KOPT-K1 (cell line): ENCODE data around the gene MICAL3.
"Not testable (repeated sequence)": the region's sequence is repeated elsewhere in the genome, so short reads cannot be mapped to it uniquely, and the experiment has no call there.

Experiments used
- H3K27ac ChIP-seq: fragments of 200-600 bp; sonication (generic); 2 replicates; pipeline ENCODE4 v1.5.1; 2016; ENCODE audit warnings: antibody characterized with exemption, mild to moderate bottlenecking, low read depth, low read length; ENCODE audit not compliant: poor library complexity, severe bottlenecking
- H3K36me3 ChIP-seq: fragments of 200-600 bp; sonication (generic); 2 replicates; pipeline ENCODE4 v1.5.1; 2017; ENCODE audit warnings: antibody characterized with exemption, mild to moderate bottlenecking, low read length, moderate library complexity; ENCODE audit not compliant: insufficient read depth
- H3K9me3 ChIP-seq: fragments of 200-600 bp; sonication (generic); 2 replicates; pipeline ENCODE4 v1.5.1; 2017; ENCODE audit warnings: antibody characterized with exemption, low read length, mild to moderate bottlenecking; ENCODE audit not compliant: insufficient read depth, poor library complexity, severe bottlenecking

MICAL3 gene

GRCh38 chr22:18000441-18001039, 23.8 kb downstream of the MICAL3 start:
- H3K36me3 ChIP-seq: no peaks in the 10 kb centered on the region
- no peak overlapping the region for H3K27ac ChIP-seq
- no peaks in the 10 kb centered on the region for H3K9me3 ChIP-seq

DNA sequence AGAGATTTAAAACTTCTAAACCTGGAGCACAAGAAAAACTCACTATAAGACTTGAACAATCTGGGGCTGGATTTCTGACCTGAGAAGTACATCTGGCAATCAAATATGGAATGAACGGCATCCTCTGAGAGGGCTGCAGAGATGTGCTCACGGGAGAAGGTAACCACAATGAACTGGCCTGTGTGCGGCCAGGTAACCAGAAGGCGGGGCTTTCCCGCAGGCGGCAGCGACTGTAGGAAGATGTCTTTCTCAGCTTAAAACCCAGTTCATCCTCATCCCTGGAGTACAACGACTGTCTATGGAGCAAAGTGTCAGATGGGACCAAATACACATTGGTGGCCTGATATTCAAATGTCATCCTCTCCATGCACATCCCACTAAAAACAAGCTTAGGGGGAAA, 24.5 kb downstream of the MICAL3 start:
- no peaks in the 10 kb centered on the region for H3K9me3 ChIP-seq
- H3K36me3 ChIP-seq: no peaks in the 10 kb centered on the region
- no peak overlapping the region for H3K27ac ChIP-seq

DNA sequence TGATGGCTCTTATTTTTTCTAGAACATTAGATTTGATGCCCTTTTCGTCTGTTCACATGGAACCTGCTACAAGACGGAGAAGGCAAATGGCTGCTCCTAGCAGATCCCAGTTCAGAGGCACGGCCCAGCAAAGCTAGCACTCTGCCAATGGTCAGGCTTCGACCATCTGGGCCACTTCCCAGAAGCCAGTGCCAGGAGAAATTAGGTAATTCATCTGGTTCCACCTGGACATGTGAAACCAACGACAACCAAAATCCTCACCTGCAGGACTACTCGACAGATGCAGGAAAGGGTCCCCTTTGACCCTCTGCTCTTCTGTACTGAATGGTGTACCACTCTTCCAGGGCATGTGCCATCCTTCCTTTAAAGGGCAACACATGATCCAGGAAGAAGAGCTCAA, 25.4 kb downstream of the MICAL3 start:
- no peaks in the 10 kb centered on the region for H3K9me3 ChIP-seq
- no peak overlapping the region for H3K27ac ChIP-seq
- no peaks in the 10 kb centered on the region for H3K36me3 ChIP-seq

DNA sequence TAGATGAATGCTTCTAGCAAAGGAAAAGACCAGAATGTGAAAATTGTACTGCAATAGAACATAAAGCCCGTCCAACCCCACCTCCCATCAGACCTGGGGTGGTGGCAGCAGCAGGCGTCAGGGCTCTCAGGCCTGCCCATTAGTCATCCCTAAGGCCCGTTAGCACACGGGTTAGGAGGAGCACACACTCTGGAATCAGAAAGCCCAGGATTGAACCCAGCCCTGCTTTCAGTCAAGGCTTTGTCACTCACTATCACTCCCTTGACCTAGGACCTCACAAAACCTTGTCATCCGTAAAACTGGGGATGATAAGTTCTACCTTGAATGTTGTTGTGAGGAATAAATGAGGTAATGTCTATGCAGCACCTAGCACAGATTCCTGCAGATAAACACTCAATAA, 26.9 kb downstream of the MICAL3 start:
- Histone ChIP-seq H3K36me3 (no peaks in the 10 kb centered on the region), H3K27ac (no peak overlapping the region), H3K9me3 (no peaks in the 10 kb centered on the region)

GRCh38 chr22:17995256-17995655, 29.1 kb downstream of the MICAL3 start:
- H3K9me3 ChIP-seq, H3K27ac ChIP-seq, H3K36me3 ChIP-seq: not testable (repeated sequence)

- no peaks in the 10 kb centered on the region for H3K36me3 ChIP-seq
- no peak overlapping the region for H3K27ac ChIP-seq
- H3K9me3 ChIP-seq: no peaks in the 10 kb centered on the region
Observed at GRCh38 chr22:17994424-17995108, 29.8 kb downstream of the MICAL3 start.

- H3K9me3 ChIP-seq, H3K36me3 ChIP-seq, H3K27ac ChIP-seq: not testable (repeated sequence)
Observed at GRCh38 chr22:17992976-17993375, 31.4 kb downstream of the MICAL3 start.

- not testable (repeated sequence) for H3K9me3 ChIP-seq, H3K36me3 ChIP-seq, H3K27ac ChIP-seq
Observed at GRCh38 chr22:17991992-17992391, 32.4 kb downstream of the MICAL3 start.

GRCh38 chr22:17990942-17991341, 33.4 kb downstream of the MICAL3 start:
- no peak overlapping the region for H3K27ac ChIP-seq
- H3K36me3 ChIP-seq: no peaks in the 10 kb centered on the region

GRCh38 chr22:17990147-17990546, 34.2 kb downstream of the MICAL3 start:
- no peak overlapping the region for H3K27ac ChIP-seq
- H3K9me3 ChIP-seq: no peaks in the 10 kb centered on the region
- no peaks in the 10 kb centered on the region for H3K36me3 ChIP-seq

More at GRCh38 chr22:17990942-17991341, 33.4 kb downstream of the MICAL3 start:
- H3K9me3 ChIP-seq: no peaks in the 10 kb centered on the region

- Histone ChIP-seq H3K36me3 (no peaks in the 10 kb centered on the region), H3K9me3 (no peaks in the 10 kb centered on the region), H3K27ac (no peak overlapping the region)
Observed at GRCh38 chr22:17988800-17989513, 35.4 kb downstream of the MICAL3 start.

DNA sequence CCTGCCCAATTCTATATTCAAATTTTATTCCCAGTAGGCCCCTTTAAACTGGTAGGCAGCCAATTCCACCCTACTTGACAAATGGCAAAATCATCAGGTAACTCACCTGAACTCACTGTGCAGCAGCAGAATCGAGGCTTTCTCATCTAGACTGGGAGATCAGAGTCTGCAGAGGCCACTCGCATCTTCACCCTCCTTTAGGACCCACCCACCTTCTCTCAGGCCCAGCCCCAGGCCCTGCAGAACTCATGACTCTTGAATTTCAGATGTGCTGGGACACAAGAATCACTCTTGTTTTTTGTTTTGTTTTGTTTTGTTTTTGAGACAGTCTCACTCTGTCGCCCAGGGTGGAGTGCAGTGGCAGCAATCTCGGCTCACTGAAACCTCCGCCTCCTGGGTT, 38.8 kb downstream of the MICAL3 start:
- no peaks in the 10 kb centered on the region for H3K36me3 ChIP-seq
- H3K9me3 ChIP-seq: no peaks in the 10 kb centered on the region
- H3K27ac ChIP-seq: no peak overlapping the region

DNA sequence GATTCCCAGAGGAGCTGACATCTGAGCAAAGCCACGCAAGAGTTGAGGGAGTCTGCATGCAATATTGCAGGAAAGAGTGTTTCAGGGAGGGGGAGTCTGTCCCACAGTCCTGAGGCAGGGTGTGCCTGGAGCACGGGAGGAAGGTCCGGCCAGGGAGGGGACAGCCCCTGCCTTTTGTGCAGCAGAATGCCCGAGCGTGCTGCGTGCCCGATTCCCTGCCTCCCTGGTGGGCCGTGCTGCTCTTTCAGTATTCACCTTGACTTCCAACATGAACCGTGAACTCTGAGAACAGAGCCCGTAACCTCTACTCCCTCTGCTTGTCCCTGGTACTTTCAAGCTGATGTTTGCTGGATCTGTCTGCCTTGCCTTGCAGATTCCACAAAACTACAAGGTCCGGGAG, 39.3 kb downstream of the MICAL3 start:
- not testable (repeated sequence) for H3K36me3 ChIP-seq, H3K27ac ChIP-seq, H3K9me3 ChIP-seq

- Histone ChIP-seq H3K36me3 (no peaks in the 10 kb centered on the region), H3K9me3 (no peaks in the 10 kb centered on the region), H3K27ac (no peak overlapping the region)
Observed at GRCh38 chr22:17984114-17984513, 40.2 kb downstream of the MICAL3 start.

GRCh38 chr22:17982572-17983141, 41.7 kb downstream of the MICAL3 start:
- Histone ChIP-seq H3K36me3 (no peaks in the 10 kb centered on the region), H3K9me3 (no peaks in the 10 kb centered on the region), H3K27ac (no peak overlapping the region)
